Measurements from ENCODE around the gene ZNF468. TPM values are rescaled to one million over a fixed set of nuclear protein-coding genes. Genes with fewer than 3 reads are reported as not detected.

Gene ZNF468
- total and polyA plus RNA-seq, 10 of the 15 experiments (the other 5 are each of a cell fraction or from before 2014, with no cell fraction given): 3.9 to 18.8 (median 9.3) TPM

- no peak for TF ChIP-seq MYC (IDR thresholded peaks at IDR 0.05; ENCODE audit: insufficient read depth, insufficient read length, insufficient replicate concordance, low read length, severe bottlenecking)
Measured at GRCh38 chr19:52891336-52891735, 33.9 kb upstream of the ZNF468 start (continued).

- no peak overlapping the region for H3K27ac ChIP-seq (ENCODE audit: control insufficient read depth, insufficient read depth)
- H4K20me1 ChIP-seq (ENCODE audit: control insufficient read depth, insufficient read depth): no peaks in the 10 kb centered on the region
- CTCF ChIA-PET: no interaction called here
- no peaks in the 10 kb centered on the region for H3K4me1 ChIP-seq (ENCODE audit: control insufficient read depth, insufficient read depth, low read length)
- intact Hi-C loops (cut with micrococcal nuclease; ENCODE audit: unreplicated experiment): no loop called here
- no peak overlapping the region for H3K4me2 ChIP-seq (ENCODE audit: control insufficient read depth, insufficient read depth)
- 90% methylated on average over 4 of the region's 4 CpGs for WGBS (ENCODE audit: insufficient coverage, insufficient replicate concordance, low lambda C conversion rate, missing lambda C conversion rate)
- no peak overlapping the region for H3K9ac ChIP-seq (ENCODE audit: control insufficient read depth, insufficient read depth, low read length)
- peaks cover under 1% of the 10 kb centered on the region; the same call in 1 of the 3 replicates for H3K9me3 ChIP-seq (replicated peaks; ENCODE audit: control insufficient read depth, insufficient read depth, low read length)
- H3K79me2 ChIP-seq (ENCODE audit: control insufficient read depth, insufficient read depth, low read length): no peaks in the 10 kb centered on the region
- DNase-seq (ENCODE audit: low read depth, low spot score): no peak
- no peak overlapping the region for H3K4me3 ChIP-seq
- RAD21 ChIA-PET (ENCODE audit: unreplicated experiment): no interaction called here
- POLR2A ChIA-PET: no interaction called here
- no peak overlapping the region for H2AFZ ChIP-seq (ENCODE audit: control insufficient read depth, low read depth, low read length)
- H3K36me3 ChIP-seq (ENCODE audit: control insufficient read depth in 2 of 2, insufficient read depth in 2 of 2, low read length in 1 of 2): no peaks in the 10 kb centered on the region; a peak in 1 of 4 replicates
- in situ Hi-C loops (cut with MboI): no loop called here
- SMC1A ChIA-PET (ENCODE audit: uncharacterized antibody, unreplicated experiment): no interaction called here
- ATAC-seq: no peak
- FAIRE-seq: no peak
- no peaks in the 10 kb centered on the region for H3K27me3 ChIP-seq (replicated peaks in 1 of 2; ENCODE audit: control insufficient read depth in 2 of 2, insufficient read depth in 2 of 2, low read length in 1 of 2)
- no TSS peak for BruUV-seq (replicated peaks)
- TF ChIP-seq ZNF24 (IDR thresholded peaks at IDR 0.05): no peak
- no peak for TF ChIP-seq SIN3A (IDR thresholded peaks at IDR 0.05; ENCODE audit: low read depth, low read length)
- no peak for TF ChIP-seq RELB (IDR thresholded peaks at IDR 0.05; ENCODE audit: low read depth)
- no peak for TF ChIP-seq KAT2A (conservative IDR thresholded peaks at IDR 0.05; ENCODE audit: control insufficient read depth, low read depth, low read length)
- TF ChIP-seq NBN (IDR thresholded peaks at IDR 0.05): no peak
- no peak for TF ChIP-seq LARP7 (IDR thresholded peaks at IDR 0.05)
Measured at GRCh38 chr19:52889931-52890330, 32.5 kb upstream of the ZNF468 start.
